BJ (cell line): Measurements from ENCODE around the gene PHLDA1. TPM values are rescaled to one million over a fixed set of nuclear protein-coding genes. Genes with fewer than 3 reads are reported as not detected.

Experiments used
- CTCF ChIA-PET: fragments of 350-600 bp; formaldehyde crosslinking; extraction: SDS; loops from one replicate; lab custom pipeline; 2021; ENCODE audit warnings: antibody characterized with exemption, inconsistent platforms; lab: Yijun Ruan, JAX
- POLR2A ChIA-PET: fragments of 300-600 bp; sonication (Branson Sonifier 250); formaldehyde crosslinking; extraction: SDS; loops from one replicate; lab custom pipeline; 2021; ENCODE audit warnings: antibody characterized with exemption; lab: Charles Lee
- DNase-seq: peaks from one replicate; pipeline ENCODE4 v3.0.0-alpha.2; 2011; ENCODE audit warnings: low read depth
- H3K27me3 ChIP-seq: 2 replicates; pipeline ENCODE4 v1.6.0; 2011; ENCODE audit warnings: low read length; ENCODE audit not compliant: control insufficient read depth, insufficient read depth
- H3K36me3 ChIP-seq: 2 replicates; pipeline ENCODE4 v1.5.1; 2011; ENCODE audit warnings: low read length; ENCODE audit not compliant: control insufficient read depth, insufficient read depth
- H3K4me3 ChIP-seq: 2 replicates; pipeline ENCODE4 v1.5.1; 2011; ENCODE audit warnings: low read depth, mild to moderate bottlenecking, control low read depth, low read length
- CTCF ChIP-seq: IDR thresholded peaks from 2 replicates; pipeline ENCODE4 v1.5.1; 2011; ENCODE audit warnings: low read depth, mild to moderate bottlenecking, control low read depth, inconsistent platforms, low read length, moderate library complexity; ENCODE audit not compliant: insufficient read depth
- polyA plus RNA-seq: library from polyadenylated mRNA; depleted of rRNA; stranded (reverse); fragments of >200 nt; gene quantifications from 2 replicates; pipeline ENCODE4 v1.2.3, GENCODE V29; 2011

PHLDA1 gene
- polyA plus RNA-seq, 1 experiment: 8.1 TPM

DNA sequence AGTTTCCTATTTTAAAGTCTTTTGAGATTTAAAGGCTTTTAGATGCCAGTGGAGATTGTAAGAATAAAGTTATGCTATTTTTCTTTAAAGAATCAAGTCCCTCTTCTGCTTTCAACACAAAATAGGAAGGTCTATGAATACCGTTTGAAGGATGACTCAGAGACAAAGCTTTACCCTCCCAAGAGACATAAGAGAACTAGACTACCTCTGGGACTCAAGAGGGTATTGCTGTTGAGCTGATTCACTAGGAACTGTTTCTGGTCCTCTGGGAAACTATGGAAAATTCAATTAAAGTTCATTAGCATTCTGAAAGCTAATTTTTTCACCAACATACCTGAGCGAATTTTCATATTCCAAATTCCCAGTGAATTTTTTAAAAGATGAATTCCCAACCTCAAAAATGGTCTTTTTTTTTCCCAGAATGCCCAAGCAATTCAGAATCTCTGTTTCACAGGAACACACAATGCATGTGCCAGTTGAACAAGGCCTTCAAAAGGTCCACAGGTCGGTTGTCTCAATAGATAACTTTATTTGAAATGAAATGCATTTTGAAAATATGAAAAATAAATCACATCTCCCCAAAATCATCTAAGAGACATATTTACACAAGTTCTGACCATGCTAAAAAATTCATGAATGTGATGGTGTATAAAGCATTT, 6.5 kb downstream of the PHLDA1 start:
- Histone ChIP-seq H3K27me3 (no peaks in the 10 kb centered on the region), H3K36me3 (no peaks in the 10 kb centered on the region), H3K4me3 (no peak overlapping the region)
- DNase-seq: no peak
- POLR2A ChIA-PET: no interaction called here
- no peak for TF ChIP-seq CTCF
- CTCF ChIA-PET: interaction anchor here (0.9 to 1.5 kb wide), 3 partner anchors 12 to 461 kb away, joined by 3 to 4 read pairs (median 4); no protein-coding TSS in a partner anchor

DNA sequence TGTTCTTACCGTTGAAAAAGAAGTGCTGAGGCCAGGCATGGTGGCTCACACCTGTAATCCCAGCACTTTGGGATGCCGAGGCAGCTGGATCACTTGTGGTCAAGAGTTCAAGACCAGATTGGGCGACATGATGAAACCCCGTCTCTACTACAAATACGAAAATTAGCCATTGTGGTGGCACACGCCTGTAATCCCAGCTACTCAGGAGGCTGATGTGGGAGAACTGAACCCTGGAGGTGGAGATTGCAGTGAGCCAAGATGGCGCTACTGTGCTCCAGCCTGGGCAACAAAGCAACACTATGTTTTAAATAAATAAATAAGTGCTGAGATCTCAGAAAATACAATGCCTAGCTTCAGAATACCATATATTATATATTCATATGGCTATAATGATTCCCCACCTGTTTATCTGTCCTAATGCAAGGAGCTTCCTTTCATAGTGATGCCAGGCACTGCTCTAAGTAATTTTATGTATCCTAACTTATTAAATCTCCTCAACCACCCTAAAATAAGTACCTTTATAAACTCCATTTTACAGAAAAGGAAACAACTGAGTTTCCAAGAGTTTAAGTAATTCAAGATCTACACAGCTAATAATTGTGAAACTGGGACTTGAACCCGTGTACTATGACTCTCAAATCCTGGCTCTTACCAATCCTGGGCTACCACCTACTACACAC, 7.3 kb downstream of the PHLDA1 start:
- DNase-seq: no peak
- POLR2A ChIA-PET: no interaction called here

GRCh38 chr12:76023069-76023690, 8.4 kb downstream of the PHLDA1 start:
- POLR2A ChIA-PET: no interaction called here
- CTCF ChIA-PET: no interaction called here
- Histone ChIP-seq H3K4me3 (no peak overlapping the region), H3K27me3 (no peaks in the 10 kb centered on the region), H3K36me3 (no peaks in the 10 kb centered on the region)
- DNase-seq: no peak
- no peak for TF ChIP-seq CTCF

More for the DNA sequence above, 7.3 kb downstream of the PHLDA1 start:
- Histone ChIP-seq H3K36me3 (no peaks in the 10 kb centered on the region), H3K4me3 (no peak overlapping the region), H3K27me3 (no peaks in the 10 kb centered on the region)
- no peak for TF ChIP-seq CTCF
- CTCF ChIA-PET: interaction anchor here (1.1 to 1.5 kb wide), 2 partner anchors 13 to 18 kb away, joined by 3 to 4 read pairs; no protein-coding TSS in a partner anchor

GRCh38 chr12:76022506-76022905, 9.1 kb downstream of the PHLDA1 start:
- Histone ChIP-seq H3K27me3 (no peaks in the 10 kb centered on the region), H3K4me3 (no peak overlapping the region), H3K36me3 (no peaks in the 10 kb centered on the region)
- no peak for TF ChIP-seq CTCF
- CTCF ChIA-PET: no interaction called here
- POLR2A ChIA-PET: no interaction called here
- DNase-seq: no peak
